ENCODE data around the gene SLC25A27. TPM values are rescaled to one million over a fixed set of nuclear protein-coding genes. Genes with fewer than 3 reads are reported as not detected.

The SLC25A27 gene
- total and polyA plus RNA-seq, 12 donors, result 3.1 to 99.7 (median 18.3) TPM

DNA sequence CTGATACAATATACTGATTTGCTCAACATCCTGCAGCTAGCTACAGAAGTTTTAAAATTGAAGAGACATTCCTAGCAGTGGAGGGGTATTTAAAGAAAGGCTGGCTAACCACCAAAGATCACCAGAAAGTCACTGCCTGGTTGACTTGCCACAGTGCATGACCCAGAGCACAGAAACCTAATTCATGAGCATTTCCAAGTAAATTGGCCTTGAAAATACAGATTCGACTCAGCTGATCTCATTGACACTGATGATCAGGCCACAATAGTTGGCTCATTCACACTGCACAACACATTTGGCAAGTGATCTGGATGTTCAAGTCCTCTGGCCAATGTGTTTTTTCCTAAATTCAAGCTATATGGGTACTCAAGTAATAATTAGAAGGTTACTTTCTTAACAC is 21.6 kb downstream of the SLC25A27 start:
- Histone ChIP-seq H3K27me3 (no peaks in the 10 kb centered on the region), H3K36me3 (replicated peaks in 1 of 2) (peaks cover 0 to 8% of the 10 kb centered on the region in 2 donors), H3K4me3 (no peak overlapping the region), H3K27ac (no peak overlapping the region), H3K4me1 (replicated peaks in 1 of 2) (no peaks in the 10 kb centered on the region), H3K9me3 (replicated peaks in 1 of 3) (no peaks in the 10 kb centered on the region)
- DNase-seq, result no peak
- intact Hi-C loops (cut with DNase I), result no loop called here
- whole genome bisulfite sequencing, 4 donors, result 24 to 53% (median 38%) methylated on average over 1 of the region's 1 CpG
- TF ChIP-seq POLR2A (IDR thresholded peaks at IDR 0.05), result no peak
- no peak for TF ChIP-seq CTCF (IDR thresholded peaks at IDR 0.05)

DNA sequence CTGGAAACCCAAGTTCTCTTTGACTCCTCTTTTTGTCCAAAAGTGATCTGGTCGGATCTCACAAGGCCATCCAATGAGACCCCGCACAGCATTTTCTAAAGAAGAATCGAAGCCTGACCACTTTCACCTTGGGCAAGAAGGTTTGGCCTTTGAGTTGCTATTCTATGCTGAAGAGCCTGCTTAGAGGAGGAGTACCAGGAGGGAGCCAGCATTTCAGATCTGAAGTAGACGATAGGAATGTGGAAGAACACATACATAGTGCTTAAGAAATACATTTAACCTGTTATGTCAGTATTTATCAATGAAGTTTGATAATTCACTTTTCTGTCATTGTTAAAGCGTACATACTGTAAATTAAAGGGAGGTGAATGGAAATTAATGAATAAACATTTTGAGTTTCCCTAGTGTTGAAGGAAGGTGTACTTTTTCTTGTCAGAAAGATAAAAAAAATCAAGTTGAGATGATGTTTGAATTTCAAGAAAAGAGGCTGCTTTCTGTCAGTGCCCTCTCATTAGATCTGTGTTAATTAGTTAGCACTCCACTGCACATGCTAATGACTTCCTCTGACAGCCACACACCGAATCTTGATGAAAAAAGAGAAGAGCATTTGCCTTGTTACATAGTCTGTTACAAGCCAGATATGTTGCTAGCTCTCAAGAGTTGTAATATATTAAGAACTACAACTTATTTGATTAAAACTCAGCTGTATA is 24.0 kb downstream of the SLC25A27 start:
- 90 to 96% (median 93%) methylated on average over 6 of the region's 6 CpGs for WGBS, 4 donors
- TF ChIP-seq POLR2A (IDR thresholded peaks at IDR 0.05) (no peak), CTCF (IDR thresholded peaks at IDR 0.05) (no peak)
- Histone ChIP-seq H3K27me3 (no peaks in the 10 kb centered on the region), H3K4me3 (no peak overlapping the region), H3K27ac (no peak overlapping the region), H3K4me1 (replicated peaks in 1 of 2) (no peaks in the 10 kb centered on the region), H3K9me3 (replicated peaks in 1 of 3) (no peaks in the 10 kb centered on the region), H3K36me3 (replicated peaks in 1 of 2) (peaks cover 0 to 8% of the 10 kb centered on the region in 2 donors)
- intact Hi-C loops (cut with DNase I), result no loop called here
- DNase-seq, result no peak

DNA sequence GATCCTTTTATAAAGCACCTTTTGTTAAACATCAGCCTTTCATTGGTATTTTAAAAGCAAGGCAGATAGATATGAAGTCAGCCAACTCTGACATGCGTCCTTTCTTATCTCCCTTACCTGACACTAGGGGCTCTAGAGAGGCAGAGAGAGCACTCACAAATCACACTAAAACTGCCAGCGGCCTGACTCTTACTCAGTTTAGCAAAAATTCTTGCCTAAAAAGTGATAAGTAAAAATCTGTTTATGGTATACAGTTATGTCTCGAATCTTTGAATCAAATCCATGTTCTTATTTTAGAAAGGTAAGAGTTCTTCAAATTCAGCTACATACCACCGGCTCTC is 24.5 kb downstream of the SLC25A27 start:
- no peaks in the 10 kb centered on the region for H3K27me3 ChIP-seq
- DNase-seq, result no peak
- H3K36me3 ChIP-seq (replicated peaks in 1 of 2), result peaks cover 0 to 8% of the 10 kb centered on the region in 2 donors
- no peak overlapping the region for H3K4me3 ChIP-seq
- TF ChIP-seq CTCF (IDR thresholded peaks at IDR 0.05), result no peak
- no peak for TF ChIP-seq POLR2A (IDR thresholded peaks at IDR 0.05)
- intact Hi-C loops (cut with DNase I), result no loop called here
- no peaks in the 10 kb centered on the region for H3K4me1 ChIP-seq (replicated peaks in 1 of 2)
- no peaks in the 10 kb centered on the region for H3K9me3 ChIP-seq (replicated peaks in 1 of 3)
- no peak overlapping the region for H3K27ac ChIP-seq
- 87 to 91% (median 88%) methylated on average over 4 of the region's 4 CpGs for WGBS, 4 donors

- H3K36me3 ChIP-seq (replicated peaks in 1 of 2), result no peaks in the 10 kb centered on the region
- WGBS, 4 donors, result 75 to 79% (median 76%) methylated on average over 4 of the region's 4 CpGs
- no peaks in the 10 kb centered on the region for H3K9me3 ChIP-seq (replicated peaks in 1 of 3)
- no peaks in the 10 kb centered on the region for H3K27me3 ChIP-seq
- H3K27ac ChIP-seq, result no peak overlapping the region
- intact Hi-C loops (cut with DNase I), result no loop called here
- no peak for TF ChIP-seq CTCF (IDR thresholded peaks at IDR 0.05)
- no peak for TF ChIP-seq POLR2A (IDR thresholded peaks at IDR 0.05)
- no peak overlapping the region for H3K4me3 ChIP-seq
- no peaks in the 10 kb centered on the region for H3K4me1 ChIP-seq (replicated peaks in 1 of 2)
- no peak for DNase-seq
Observed at GRCh38 chr6:46684771-46685170, 32.0 kb downstream of the SLC25A27 start.

Data from adrenal gland (tissue), 12 donors.